Aorta (tissue), 4 donors: ENCODE data around the gene PRKAG2. TPM values are rescaled to one million over a fixed set of nuclear protein-coding genes. Genes with fewer than 3 reads are reported as not detected.

Experiments used
- polyA plus RNA-seq, 2 donors: library from polyadenylated mRNA; stranded (reverse); fragments of 200-250 nt; gene quantifications; one replicate each; pipeline ENCODE4 v1.2.3, GENCODE V29; 2013
- total RNA-seq, 2 donors: library from RNA; stranded (reverse); fragmentation: NEBNext Ultra II Directional; extraction: Animal tissue kit (Norgen Biotek cat#: 25700); gene quantifications; one replicate each; pipeline ENCODE4 v1.2.1, GENCODE V29; 2021
- donor health status: healthy with polysubstance abuse.
- donor health status: Bipolar disorder and iron deficiency.
- donor health status: DM: no; HTN: no; CAD: no.
- donor health status: DM: yes; HTN: yes; CAD: no.

The PRKAG2 gene
- total and polyA plus RNA-seq, 4 donors: 34.0 to 69.9 (median 52.6) TPM

Other genes with a start within 250 kb of the PRKAG2 start
- not detected for gene GALNTL5, start 79.3 kb upstream of the PRKAG2 start, total RNA-seq
- not detected for gene GALNTL5, start 79.3 kb upstream of the PRKAG2 start, polyA plus RNA-seq
- 10 to 100 TPM; 25.3 to 45.8 TPM for gene GALNT11, start 148.6 kb upstream of the PRKAG2 start, total RNA-seq
- 10 to 100 TPM; 20.5 to 23.9 TPM for gene GALNT11, start 148.6 kb upstream of the PRKAG2 start, polyA plus RNA-seq